ENCODE data around the gene ARFGAP3.

GRCh38 chr22:42887120-42887519 lies 30.0 kb upstream of the ARFGAP3 start:
- TF ChIP-seq POLR2A (IDR thresholded peaks at IDR 0.05) (no peak), CTCF (IDR thresholded peaks at IDR 0.05) (no peak)

All from gastroesophageal sphincter (tissue), 3 donors.